H1 (cell line): ENCODE data around the gene MSN. TPM values are rescaled to one million over a fixed set of nuclear protein-coding genes. Genes with fewer than 3 reads are reported as not detected.

ENCODE experiments used
- HDAC2 ChIP-seq, 2 experiments: fragments of 300-600 bp in 1 of 2; sonication (generic) in 1 of 2; IDR thresholded peaks; 2 replicates each; pipeline ENCODE4 v1.6.1; 2011 to 2012; ENCODE audit warnings: low read depth in 2 of 2, low read length in 2 of 2, mild to moderate bottlenecking in 2 of 2, moderate library complexity in 2 of 2, borderline replicate concordance in 1 of 2, inconsistent platforms in 1 of 2
- JUND ChIP-seq: IDR thresholded peaks from 2 replicates; pipeline ENCODE4 v1.6.1; 2011; ENCODE audit warnings: mild to moderate bottlenecking, improper control_type of control experiment, low read length
- polyA plus RNA-seq, 7 experiments: library from polyadenylated mRNA; depleted of rRNA in 3 of 7; stranded (reverse) in 5 of 7; unstranded in 2 of 7; fragments of >200 nt in 5 of 7; fragments of 200-250 nt in 2 of 7; gene quantifications; 1 replicate in 5 of 7; 2 replicates in 1 of 7; 4 replicates in 1 of 7; pipeline versions ENCODE4 v1.2.1 to v1.2.3, GENCODE V29; 2011 to 2013; ENCODE audit warnings: missing spikeins in 2 of 7, mixed read lengths in 2 of 7
- total RNA-seq: library from RNA; stranded (reverse); fragmentation: NEBNext Ultra II Directional; extraction: Animal tissue kit (Norgen Biotek cat#: 25700); gene quantifications from 2 replicates; pipeline ENCODE4 v1.2.1, GENCODE V29; 2021
- TF ChIP-seq, protein P1 (sequence below): IDR thresholded peaks from 2 replicates; pipeline ENCODE4 v1.6.1; 2012; ENCODE audit warnings: inconsistent platforms

Gene MSN
- total and polyA plus RNA-seq, 2 of the 8 experiments (the other 6 are each of a cell fraction or from before 2014, with no cell fraction given), result 112 to 133 TPM

DNA sequence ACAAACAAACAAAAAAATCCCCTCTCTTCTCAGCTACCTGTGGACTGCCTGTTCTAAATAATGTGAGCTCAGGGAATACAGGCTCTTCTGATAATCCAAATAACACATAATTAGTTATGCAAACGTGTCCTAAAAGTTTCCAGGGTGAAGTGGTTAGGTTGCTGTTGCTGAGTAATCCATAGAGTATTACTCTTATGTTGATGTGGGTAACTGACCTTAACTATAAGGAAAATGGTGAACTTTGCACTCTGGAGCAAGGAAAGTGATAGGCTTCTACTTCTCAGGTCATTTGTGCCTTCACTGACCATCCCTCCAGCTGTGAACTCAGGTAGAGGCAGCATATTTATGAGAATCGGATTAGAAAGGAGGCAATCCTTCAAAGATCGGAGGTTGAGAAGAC, 19.9 kb downstream of the MSN start (continued):
- TF ChIP-seq JUND, result no peak
- TF ChIP-seq, protein P1, sequence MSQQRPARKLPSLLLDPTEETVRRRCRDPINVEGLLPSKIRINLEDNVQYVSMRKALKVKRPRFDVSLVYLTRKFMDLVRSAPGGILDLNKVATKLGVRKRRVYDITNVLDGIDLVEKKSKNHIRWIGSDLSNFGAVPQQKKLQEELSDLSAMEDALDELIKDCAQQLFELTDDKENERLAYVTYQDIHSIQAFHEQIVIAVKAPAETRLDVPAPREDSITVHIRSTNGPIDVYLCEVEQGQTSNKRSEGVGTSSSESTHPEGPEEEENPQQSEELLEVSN, result no peak
- TF ChIP-seq HDAC2 (IDR thresholded peaks at IDR 0.05; ENCODE audit: borderline replicate concordance in 1 of 2, low read depth in 2 of 2, low read length in 2 of 2), result no peak
